ENCODE measurements around the gene SVIP.
A peak's percentile ranks its signal among the peaks of the same experiment; 100 is the strongest.

Gene SVIP

GRCh38 chr11:22792497-22792896 lies 37.1 kb downstream of the SVIP start:
- DNase-seq (ENCODE audit: low spot score), result peak; percentile 18

GRCh38 chr11:22787551-22788162 lies 41.9 kb downstream of the SVIP start:
- peak; percentile 8 for DNase-seq (ENCODE audit: low spot score)

- no peak for DNase-seq (ENCODE audit: low spot score)
These were observed 42.5 kb downstream of the SVIP start for GRCh38 chr11:22787055-22787454.

GRCh38 chr11:22786475-22786874 lies 43.1 kb downstream of the SVIP start:
- DNase-seq (ENCODE audit: low spot score), result no peak

- DNase-seq (ENCODE audit: low spot score), result no peak
These were observed 44.4 kb downstream of the SVIP start for GRCh38 chr11:22785251-22785650.

GRCh38 chr11:22780952-22781593 lies 48.5 kb downstream of the SVIP start:
- no peak for DNase-seq (ENCODE audit: low spot score)

- no peak for DNase-seq (ENCODE audit: low spot score)
These were observed 49.8 kb downstream of the SVIP start for GRCh38 chr11:22779850-22780249.

- DNase-seq (ENCODE audit: low spot score), result no peak
These were observed 51.0 kb downstream of the SVIP start for GRCh38 chr11:22778642-22779041.

- DNase-seq (ENCODE audit: low spot score), result no peak
These were observed 54.4 kb downstream of the SVIP start for GRCh38 chr11:22775248-22775647.

GRCh38 chr11:22774716-22775115 lies 54.9 kb downstream of the SVIP start:
- no peak for DNase-seq (ENCODE audit: low spot score)

GRCh38 chr11:22769081-22769480 lies 60.5 kb downstream of the SVIP start:
- DNase-seq (ENCODE audit: low spot score), result no peak

Data from HuH-7 (cell line).